Thyroid gland (tissue), 4 donors: ENCODE measurements around the gene OBI1.

Experiments used
- CTCF ChIP-seq, 6 experiments: fragments of 200-600 bp in 3 of 6; fragments of 450-650 bp in 3 of 6; sonication (generic) in 3 of 6; IDR thresholded peaks; one replicate each; pipeline ENCODE4 v1.5.1; 2016 to 2019; ENCODE audit warnings: antibody characterized with exemption in 6 of 6, mild to moderate bottlenecking in 2 of 6, inconsistent platforms in 1 of 6, moderate library complexity in 1 of 6
- POLR2A ChIP-seq, 2 donors: fragments of 450-650 bp; IDR thresholded peaks; one replicate each; pipeline ENCODE4 v1.6.1; 2017; ENCODE audit warnings: antibody characterized with exemption in 2 of 2, mild to moderate bottlenecking in 2 of 2, moderate library complexity in 1 of 2

GRCh38 chr13:78657699-78658629 is 991 bp downstream of the OBI1 start:
- TF ChIP-seq CTCF (IDR thresholded peaks at IDR 0.05), result no peak
- no peak for TF ChIP-seq POLR2A (IDR thresholded peaks at IDR 0.05)
